B cell (primary cell): ENCODE measurements around the gene SMPD3. TPM values are rescaled to one million over a fixed set of nuclear protein-coding genes. Genes with fewer than 3 reads are reported as not detected.

Experiments
- ATAC-seq: fragments of 200-7000 bp; cut with Tn5 transposase; one replicate; pipeline ENCODE4 v1.10.0; 2021; ENCODE audit warnings: low read depth, mild to moderate bottlenecking, moderate number of reproducible peaks, moderate library complexity
- CTCF ChIA-PET: fragments of 350-600 bp; sonication (Branson Sonifier 250); formaldehyde crosslinking; loops from one replicate; lab custom pipeline; 2021; ENCODE audit warnings: antibody characterized with exemption, inconsistent platforms; lab: Charles Lee
- POLR2A ChIA-PET: fragments of 350-600 bp; sonication (Branson Sonifier 250); formaldehyde crosslinking; loops from one replicate; lab custom pipeline; 2021; ENCODE audit warnings: antibody characterized with exemption; lab: Charles Lee
- DNase-seq: peaks from one replicate; pipeline ENCODE4 v3.0.0; 2013
- H2AFZ ChIP-seq: 2 replicates; pipeline ENCODE4 v1.6.1; 2012; ENCODE audit warnings: mild to moderate bottlenecking, low read depth, low read length; ENCODE audit not compliant: insufficient read depth, poor library complexity, severe bottlenecking
- H3K27ac ChIP-seq, 2 donors: 1 replicate in 1 of 2; 2 replicates in 1 of 2; pipeline ENCODE4 v1.5.1; 2012 to 2013; ENCODE audit warnings: low read length in 2 of 2, mild to moderate bottlenecking in 2 of 2, moderate library complexity in 1 of 2
- H3K27me3 ChIP-seq, 4 experiments: fragments of 200-600 bp in 1 of 4; sonication (generic) in 1 of 4; replicated peaks in 1 of 4; 1 replicate in 2 of 4; 2 replicates in 2 of 4; pipeline versions ENCODE4 v1.6.1 to v1.7.0; 2013 to 2016; ENCODE audit warnings: low read length in 3 of 4, mild to moderate bottlenecking in 2 of 4, mixed read lengths in 1 of 4, moderate library complexity in 1 of 4; ENCODE audit not compliant: insufficient read depth in 4 of 4, control insufficient read depth in 3 of 4; ENCODE audit errors: control extremely low read depth in 1 of 4
- H3K36me3 ChIP-seq, 2 experiments: replicated peaks in 1 of 2; 1 replicate in 1 of 2; 2 replicates in 1 of 2; pipeline versions ENCODE4 v1.6.1 to v1.7.1; 2013; ENCODE audit warnings: low read length in 1 of 2; ENCODE audit not compliant: insufficient read depth in 2 of 2, control insufficient read depth in 1 of 2; ENCODE audit errors: control extremely low read depth in 1 of 2, extremely low read depth in 1 of 2
- H3K4me1 ChIP-seq, 2 donors: fragments of 200-600 bp in 1 of 2; sonication (generic) in 1 of 2; 1 replicate in 1 of 2; 2 replicates in 1 of 2; pipeline versions ENCODE4 v1.5.1 to v1.6.1; 2013 to 2017; ENCODE audit warnings: low read length in 2 of 2; ENCODE audit not compliant: control insufficient read depth in 2 of 2, insufficient read depth in 2 of 2
- H3K4me2 ChIP-seq: replicated peaks from 2 replicates; pipeline ENCODE3; 2012; ENCODE audit warnings: mild to moderate bottlenecking, low read depth, low read length; ENCODE audit not compliant: poor library complexity, severe bottlenecking
- H3K4me3 ChIP-seq, 5 experiments: fragments of 200-600 bp in 1 of 5; sonication (generic) in 1 of 5; 1 replicate in 3 of 5; 2 replicates in 2 of 5; pipeline versions ENCODE4 v1.5.1 to v1.7.0; 2011 to 2016; ENCODE audit warnings: low read length in 4 of 5, mild to moderate bottlenecking in 4 of 5, low read depth in 2 of 5, control low read depth in 1 of 5, moderate library complexity in 1 of 5; ENCODE audit not compliant: insufficient read depth in 1 of 5; ENCODE audit errors: control extremely low read depth in 1 of 5, extremely low read depth in 1 of 5
- H3K79me2 ChIP-seq: fragments of 200-600 bp; sonication (generic); one replicate; pipeline ENCODE4 v1.6.0; 2016; ENCODE audit warnings: low read length; ENCODE audit not compliant: control insufficient read depth, insufficient read depth
- H3K9ac ChIP-seq: fragments of 200-600 bp; sonication (generic); 2 replicates; pipeline ENCODE4 v1.6.1; 2017; ENCODE audit warnings: mild to moderate bottlenecking, low read length, moderate library complexity
- H3K9me3 ChIP-seq, 3 donors: one replicate each; pipeline versions ENCODE4 v1.6.1 to v1.7.1; 2013; ENCODE audit warnings: low read length in 2 of 3; ENCODE audit not compliant: control insufficient read depth in 2 of 3, insufficient read depth in 1 of 3; ENCODE audit errors: control extremely low read depth in 1 of 3
- H4K20me1 ChIP-seq: 2 replicates; pipeline ENCODE4 v1.6.0; 2012; ENCODE audit warnings: mild to moderate bottlenecking, low read length; ENCODE audit not compliant: insufficient read depth, control insufficient read depth, poor library complexity, severe bottlenecking
- H3K27ac Mint-ChIP-seq: one replicate; pipeline ENCODE4 v1.8.0; 2021; ENCODE audit warnings: mixed read lengths
- H3K27me3 Mint-ChIP-seq: one replicate; pipeline ENCODE4 v1.8.0; 2021; ENCODE audit warnings: mixed read lengths
- H3K4me1 Mint-ChIP-seq: one replicate; pipeline ENCODE4 v1.8.0; 2021; ENCODE audit warnings: mixed read lengths
- H3K4me3 Mint-ChIP-seq: one replicate; pipeline ENCODE4 v1.8.0; 2021; ENCODE audit warnings: mixed read lengths
- H3K9me3 Mint-ChIP-seq: one replicate; pipeline ENCODE4 v1.8.0; 2022; ENCODE audit warnings: mixed read lengths; ENCODE audit not compliant: insufficient read depth
- CTCF ChIP-seq: fragments of 200-600 bp; IDR thresholded peaks from one replicate; pipeline ENCODE4 v1.8.0; 2022; ENCODE audit warnings: antibody characterized with exemption, mild to moderate bottlenecking
- EZH2 ChIP-seq: IDR thresholded peaks from 2 replicates; pipeline ENCODE4 v1.6.1; 2012; ENCODE audit warnings: borderline replicate concordance, low read depth, mild to moderate bottlenecking, moderate library complexity, low read length; ENCODE audit not compliant: insufficient read depth, poor library complexity, severe bottlenecking
- WGBS: methylation state at CpG from one replicate; pipeline ENCODE4 v1.1.5; 2013; ENCODE audit warnings: missing lambda C conversion rate; ENCODE audit not compliant: insufficient coverage; 5-methylcytosine and 5-hydroxymethylcytosine counted together
- intact Hi-C: fragments of 100-400 bp; cut with micrococcal nuclease; formaldehyde crosslinking; loops from one replicate; pipeline ENCODE4 v1.10.0; 2022
- polyA plus RNA-seq: library from polyadenylated mRNA; depleted of rRNA; stranded (reverse); fragments of >200 nt; gene quantifications from 2 replicates; pipeline ENCODE4 v1.2.3, GENCODE V29; 2012
- total RNA-seq, 2 donors: library from RNA; stranded (reverse); fragments of 120-200 nt in 1 of 2; gene quantifications; 1 replicate in 1 of 2; 2 replicates in 1 of 2; pipeline versions ENCODE4 v1.2.3 to v1.2.4, GENCODE V29; 2013 to 2022

Gene SMPD3
- total and polyA plus RNA-seq, 2 donors (not counting 1 experiment from before 2014, with no cell fraction given) = 1.2 to 2.8 TPM

GRCh38 chr16:68372381-68372720 lies 76.0 kb downstream of the SMPD3 start:
- intact Hi-C loops = no loop called here
- TF ChIP-seq EZH2 (no peak), CTCF (no peak)
- ATAC-seq (no peak), DNase-seq (no peak)
- Histone ChIP-seq H3K4me1 (peaks cover 36 to 42% of the 10 kb centered on the region in 2 donors), H3K79me2 (no peaks in the 10 kb centered on the region), H3K27me3 (peaks cover 0 to 3% (median 0%) of the 10 kb centered on the region in 4 experiments), H3K9ac (no peak overlapping the region), H3K36me3 (no peaks in the 10 kb centered on the region), H3K9me3 (no peaks in the 10 kb centered on the region), H3K27ac (no peak overlapping the region), H3K4me2 (no peak overlapping the region), H3K4me3 (no peak overlapping the region), H2AFZ (no peak overlapping the region), H4K20me1 (no peaks in the 10 kb centered on the region)
- Mint-ChIP-seq H3K4me3 (no peak overlapping the region), H3K27ac (no peak overlapping the region), H3K4me1 (peaks cover 35% of the 10 kb centered on the region), H3K9me3 (no peaks in the 10 kb centered on the region), H3K27me3 (peaks cover 3% of the 10 kb centered on the region)
- WGBS = 96% methylated on average over 3 of the region's 3 CpGs
- ChIA-PET CTCF (interaction anchor here (0.9 to 2.5 kb wide), 2 partner anchors 10 to 110 kb away, joined by 3 to 9 read pairs; no protein-coding TSS in a partner anchor), POLR2A (no interaction called here)

- Histone ChIP-seq H3K27ac (no peak overlapping the region), H2AFZ (no peak overlapping the region), H3K36me3 (no peaks in the 10 kb centered on the region), H3K4me1 (peaks cover 36 to 43% of the 10 kb centered on the region in 2 donors), H4K20me1 (no peaks in the 10 kb centered on the region), H3K9me3 (no peaks in the 10 kb centered on the region), H3K27me3 (peaks cover 0 to 3% (median 0%) of the 10 kb centered on the region in 4 experiments), H3K9ac (no peak overlapping the region), H3K4me3 (no peak overlapping the region), H3K4me2 (no peak overlapping the region), H3K79me2 (no peaks in the 10 kb centered on the region)
- ChIA-PET POLR2A (interaction anchor here (0.6 kb wide), 1 partner anchor 596 kb away, joined by 4 read pairs; no protein-coding TSS in a partner anchor), CTCF (interaction anchor here (0.9 to 2.5 kb wide), 2 partner anchors 10 to 110 kb away, joined by 3 to 9 read pairs; no protein-coding TSS in a partner anchor)
- 96% methylated on average over 38 of the region's 40 CpGs for WGBS
- Mint-ChIP-seq H3K27me3 (peaks cover 3% of the 10 kb centered on the region), H3K27ac (no peak overlapping the region), H3K9me3 (no peaks in the 10 kb centered on the region), H3K4me1 (peaks cover 37% of the 10 kb centered on the region), H3K4me3 (no peak overlapping the region)
- intact Hi-C loops = no loop called here
- DNase-seq (no peak), ATAC-seq (no peak)
- TF ChIP-seq EZH2 (no peak), CTCF (no peak)
Measured at GRCh38 chr16:68371706-68372380, 76.5 kb downstream of the SMPD3 start.
